Measurements from ENCODE around the gene STX4.
A peak's percentile ranks its signal among the peaks of the same experiment; 100 is the strongest.

STX4 gene

GRCh38 chr16:31032736-31033708 is at the start of gene STX4:
STX4 (plus strand) TSS chr16:31033558; CDS start chr16:31033806, 248 bp downstream.
- DNase-seq = peak; percentile 81 to 100 (median 97)

DNA sequence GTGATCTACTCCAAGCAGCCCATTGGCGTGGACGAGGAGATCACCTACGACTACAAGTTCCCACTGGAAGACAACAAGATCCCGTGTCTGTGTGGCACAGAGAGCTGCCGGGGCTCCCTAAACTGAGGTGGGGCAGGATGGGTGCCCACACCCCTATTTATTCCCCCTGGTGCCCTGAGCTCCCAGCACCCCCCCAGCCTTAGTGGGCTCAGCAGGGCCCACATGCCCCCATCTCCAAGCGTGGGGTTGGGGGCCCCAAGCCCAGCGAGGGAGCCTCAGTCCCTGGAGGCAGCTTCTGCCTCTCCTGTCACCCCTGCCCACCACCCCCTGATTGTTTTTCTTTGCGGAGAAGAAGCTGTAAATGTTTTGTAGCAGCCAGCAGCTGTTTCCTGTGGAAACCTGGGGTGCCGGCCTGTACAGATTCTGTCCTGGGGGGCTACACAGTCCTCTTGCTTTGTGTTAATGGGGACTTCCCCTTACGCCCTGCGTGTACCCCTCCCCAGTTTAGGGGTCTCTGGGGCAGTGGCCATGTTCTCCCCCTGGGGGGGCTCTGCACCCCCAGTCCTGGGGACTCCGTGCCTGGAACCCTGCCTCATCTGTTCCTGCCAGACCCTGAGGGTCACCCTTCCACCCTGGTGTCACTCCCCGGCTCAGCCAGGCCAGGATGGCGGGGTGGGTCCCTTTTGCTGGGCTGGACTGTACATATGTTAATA is 49.3 kb upstream of the STX4 start:
- DNase-seq = no peak

DNA sequence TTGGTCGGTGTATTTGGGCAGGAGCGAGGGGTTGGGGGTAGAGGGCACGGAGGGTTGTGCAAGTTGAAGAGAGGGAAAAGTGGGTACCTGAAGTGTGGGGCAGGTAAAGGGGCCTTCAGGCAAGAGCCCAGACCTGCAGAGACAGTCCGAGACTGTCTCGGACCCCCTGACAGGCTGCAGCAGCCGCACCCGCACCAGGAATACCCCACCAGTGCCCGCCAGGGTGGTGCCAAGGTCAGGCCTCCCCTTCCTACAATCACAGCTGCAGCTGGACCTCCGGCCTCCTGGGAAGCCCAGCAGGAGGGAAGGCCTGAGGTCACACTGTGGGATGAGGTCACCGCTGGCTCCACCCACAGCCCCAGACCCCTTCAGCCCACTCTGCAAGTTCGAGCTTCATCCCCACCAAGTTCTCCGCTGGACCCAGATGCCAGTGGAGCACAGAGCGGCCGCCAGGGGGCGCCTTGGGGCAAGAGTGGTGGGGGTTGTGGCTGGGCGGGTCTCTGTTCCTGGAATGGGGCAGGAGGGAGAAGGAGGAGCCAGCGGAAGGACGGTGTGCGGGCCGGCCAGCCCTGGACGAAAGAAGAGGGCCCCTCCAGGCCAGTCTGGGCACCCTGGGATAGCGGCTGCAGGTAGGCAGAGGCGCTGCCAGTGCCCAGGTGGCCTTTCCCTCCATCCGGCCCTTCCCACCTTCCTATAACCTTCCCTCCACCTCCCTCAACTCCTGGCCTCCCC is 48.5 kb upstream of the STX4 start, which contains the start of gene HSD3B7:
HSD3B7 (plus strand) TSS at position 539 of the 732 bp plus-strand sequence. CDS start 452 bp downstream, outside the sequence.
- peak in 13 of 14 donors; percentile 7 to 81 (median 53) for DNase-seq

DNA sequence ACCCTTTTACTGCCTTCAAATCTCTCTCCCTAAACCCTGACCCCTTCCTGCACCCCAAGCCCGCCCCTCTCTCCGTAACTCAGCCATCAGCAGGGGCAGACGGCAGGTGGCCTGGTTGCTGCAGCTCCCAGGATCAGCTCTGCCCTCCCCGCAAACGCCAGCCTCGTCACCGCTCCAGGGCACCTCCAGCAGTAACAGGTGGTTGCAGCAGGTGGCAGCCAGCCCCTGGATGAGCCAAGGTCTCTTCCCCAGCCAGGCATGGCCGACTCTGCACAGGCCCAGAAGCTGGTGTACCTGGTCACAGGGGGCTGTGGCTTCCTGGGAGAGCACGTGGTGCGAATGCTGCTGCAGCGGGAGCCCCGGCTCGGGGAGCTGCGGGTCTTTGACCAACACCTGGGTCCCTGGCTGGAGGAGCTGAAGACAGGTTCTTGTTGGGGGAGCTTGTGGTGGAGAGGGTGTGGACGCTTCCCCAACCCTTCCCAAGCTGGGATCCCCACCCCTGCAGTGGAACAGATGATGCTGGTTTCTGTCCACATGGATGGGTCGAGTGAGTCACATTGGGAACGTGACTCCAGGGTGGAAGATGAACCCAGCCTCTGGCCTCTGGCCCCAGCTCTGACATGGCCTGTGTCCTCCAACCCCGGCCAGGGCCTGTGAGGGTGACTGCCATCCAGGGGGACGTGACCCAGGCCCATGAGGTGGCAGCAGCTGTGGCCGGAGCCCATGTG is 47.8 kb upstream of the STX4 start:
- DNase-seq = peak in 1 of 14 donors; percentile 47

GRCh38 chr16:30986129-30986991 is 47.0 kb upstream of the STX4 start:
- DNase-seq = no peak

DNA sequence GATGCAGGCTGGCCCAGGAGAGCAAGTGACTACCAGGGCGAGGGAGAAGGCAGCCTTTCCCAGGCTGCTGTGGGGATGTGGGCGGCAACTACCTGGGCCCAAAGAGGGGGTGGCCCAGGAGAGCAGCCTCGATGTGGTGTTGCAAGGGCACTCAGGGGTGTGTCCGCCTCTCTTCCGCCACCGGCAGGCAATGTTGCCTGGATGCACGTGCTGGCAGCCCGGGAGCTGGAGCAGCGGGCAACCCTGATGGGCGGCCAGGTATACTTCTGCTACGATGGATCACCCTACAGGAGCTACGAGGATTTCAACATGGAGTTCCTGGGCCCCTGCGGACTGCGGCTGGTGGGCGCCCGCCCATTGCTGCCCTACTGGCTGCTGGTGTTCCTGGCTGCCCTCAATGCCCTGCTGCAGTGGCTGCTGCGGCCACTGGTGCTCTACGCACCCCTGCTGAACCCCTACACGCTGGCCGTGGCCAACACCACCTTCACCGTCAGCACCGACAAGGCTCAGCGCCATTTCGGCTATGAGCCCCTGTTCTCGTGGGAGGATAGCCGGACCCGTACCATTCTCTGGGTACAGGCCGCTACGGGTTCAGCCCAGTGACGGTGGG is 45.7 kb upstream of the STX4 start:
- no peak for DNase-seq

GRCh38 chr16:30989469-30990047 is 43.8 kb upstream of the STX4 start:
- DNase-seq = no peak

GRCh38 chr16:30990105-30990504 is 43.3 kb upstream of the STX4 start:
- DNase-seq = no peak

GRCh38 chr16:30991052-30991451 is 42.3 kb upstream of the STX4 start:
- no peak for DNase-seq

DNA sequence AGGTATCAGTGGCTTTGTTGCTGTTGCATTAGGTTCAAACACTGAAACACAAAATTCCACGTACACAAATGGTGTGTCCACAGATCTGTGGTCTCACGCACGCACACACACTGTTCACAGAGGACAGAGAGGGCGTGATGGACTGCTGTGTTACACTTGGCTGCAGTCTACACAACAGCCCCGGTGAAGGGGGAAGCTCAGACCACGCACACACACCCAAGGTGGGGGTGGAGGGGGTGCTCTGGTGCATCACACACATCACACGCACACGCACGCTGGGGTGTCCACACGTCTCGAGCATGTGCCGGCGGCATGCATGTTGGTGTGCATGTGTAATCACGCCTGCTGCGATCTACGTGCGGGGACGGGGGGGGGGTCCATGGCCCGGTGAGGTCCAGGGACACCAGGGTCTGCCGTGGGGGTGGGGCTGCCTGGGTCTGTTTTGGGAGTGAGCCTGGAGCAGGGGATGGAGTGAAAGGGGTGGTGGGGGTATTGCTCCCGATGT is 41.0 kb upstream of the STX4 start:
- no peak for DNase-seq

- DNase-seq = no peak
Observed at GRCh38 chr16:30992931-30993816, 40.2 kb upstream of the STX4 start.

DNA sequence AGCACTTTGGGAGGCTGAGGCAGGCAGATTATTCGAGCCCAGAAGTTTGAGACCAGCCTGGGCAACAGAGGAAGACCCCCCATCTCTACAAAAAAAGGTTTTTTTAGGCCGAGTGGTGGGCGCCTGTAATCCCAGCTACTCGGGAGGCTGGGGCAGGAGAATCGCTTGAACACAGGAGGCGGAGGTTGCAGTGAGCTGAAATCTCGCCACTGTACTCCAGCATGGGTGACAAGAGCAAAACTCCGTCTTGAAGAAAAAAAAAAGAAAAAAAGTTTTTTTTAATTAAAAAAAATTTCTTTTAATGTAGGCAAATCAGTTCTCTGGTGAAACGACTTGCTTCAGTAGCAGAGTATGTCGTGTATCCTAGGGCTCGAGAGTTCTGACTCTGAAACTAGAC is 37.4 kb upstream of the STX4 start:
- DNase-seq = no peak

GRCh38 chr16:30996324-30996984 is 36.9 kb upstream of the STX4 start:
- no peak for DNase-seq

GRCh38 chr16:30996985-30997724 is 36.2 kb upstream of the STX4 start:
- peak in 8 of 14 donors; percentile 19 to 51 (median 38) for DNase-seq

GRCh38 chr16:30997725-30998711 is 35.3 kb upstream of the STX4 start:
- DNase-seq = no peak
